CD14-positive monocyte (primary cell): ENCODE results near the gene NSFL1C. TPM values are rescaled to one million over a fixed set of nuclear protein-coding genes. Genes with fewer than 3 reads are reported as not detected.

Experiments
- DNase-seq, 3 donors: peaks; one replicate each; pipeline ENCODE4 v3.0.0-alpha.2; 2011 to 2022
- H2AFZ ChIP-seq: 2 replicates; pipeline ENCODE4 v1.6.0; 2012; ENCODE audit warnings: mild to moderate bottlenecking, low read depth, low read length, inconsistent platforms; ENCODE audit not compliant: insufficient read depth, poor library complexity, severe bottlenecking
- H3K27ac ChIP-seq, 2 donors: 1 replicate in 1 of 2; 2 replicates in 1 of 2; pipeline ENCODE4 v1.5.1; 2012 to 2013; ENCODE audit warnings: low read length in 2 of 2, control low read depth in 1 of 2, inconsistent platforms in 1 of 2, low read depth in 1 of 2, mild to moderate bottlenecking in 1 of 2
- H3K27me3 ChIP-seq, 2 donors: one replicate each; pipeline versions ENCODE4 v1.6.0 to v1.6.1; 2011 to 2013; ENCODE audit warnings: low read length in 2 of 2; ENCODE audit not compliant: control insufficient read depth in 2 of 2, insufficient read depth in 2 of 2
- H3K36me3 ChIP-seq, 2 donors: replicated peaks in 1 of 2; 1 replicate in 1 of 2; 2 replicates in 1 of 2; pipeline versions ENCODE4 v1.5.1 to v1.6.1; 2012 to 2013; ENCODE audit warnings: low read length in 2 of 2, control low read depth in 1 of 2, inconsistent platforms in 1 of 2, mild to moderate bottlenecking in 1 of 2; ENCODE audit not compliant: insufficient read depth in 2 of 2, control insufficient read depth in 1 of 2
- H3K4me1 ChIP-seq, 2 donors: 1 replicate in 1 of 2; 2 replicates in 1 of 2; pipeline versions ENCODE4 v1.5.1 to v1.6.1; 2012 to 2013; ENCODE audit warnings: low read length in 2 of 2, control low read depth in 1 of 2, inconsistent platforms in 1 of 2, mild to moderate bottlenecking in 1 of 2, moderate library complexity in 1 of 2; ENCODE audit not compliant: insufficient read depth in 2 of 2, control insufficient read depth in 1 of 2
- H3K4me2 ChIP-seq: replicated peaks from 2 replicates; pipeline ENCODE3; 2012; ENCODE audit warnings: low read length, moderate library complexity, mild to moderate bottlenecking; ENCODE audit not compliant: poor library complexity, severe bottlenecking; ENCODE audit errors: extremely low read depth
- H3K4me3 ChIP-seq, 3 experiments: fragments of 200-600 bp in 1 of 3; sonication (generic) in 1 of 3; replicated peaks in 1 of 3; 1 replicate in 2 of 3; 2 replicates in 1 of 3; pipeline ENCODE4 v1.5.1; 2011 to 2013; ENCODE audit warnings: low read length in 3 of 3, mild to moderate bottlenecking in 3 of 3, control low read depth in 2 of 3, low read depth in 2 of 3, inconsistent platforms in 1 of 3, moderate library complexity in 1 of 3
- H3K79me2 ChIP-seq: 2 replicates; pipeline ENCODE4 v1.6.0; 2012; ENCODE audit warnings: mild to moderate bottlenecking, control low read depth, inconsistent platforms, low read length, moderate library complexity; ENCODE audit not compliant: insufficient read depth
- H3K9ac ChIP-seq: 2 replicates; pipeline ENCODE4 v1.6.0; 2017; ENCODE audit warnings: low read length, mild to moderate bottlenecking; ENCODE audit not compliant: insufficient read depth, poor library complexity, severe bottlenecking
- H3K9me3 ChIP-seq, 2 donors: replicated peaks in 1 of 2; 1 replicate in 1 of 2; 2 replicates in 1 of 2; pipeline versions ENCODE4 v1.5.1 to v1.6.1; 2012 to 2013; ENCODE audit warnings: low read length in 2 of 2, control low read depth in 1 of 2; ENCODE audit not compliant: control insufficient read depth in 1 of 2, insufficient read depth in 1 of 2
- H4K20me1 ChIP-seq: 2 replicates; pipeline ENCODE4 v1.6.0; 2012; ENCODE audit warnings: mild to moderate bottlenecking, low read length, control low read depth, moderate library complexity; ENCODE audit not compliant: insufficient read depth
- H3K27ac Mint-ChIP-seq, 7 donors: one replicate each; pipeline ENCODE4 v1.8.0; 2020; ENCODE audit warnings: mild to moderate bottlenecking in 7 of 7, mixed read lengths in 7 of 7, moderate library complexity in 6 of 7, inconsistent platforms in 2 of 7
- H3K27me3 Mint-ChIP-seq, 3 donors: one replicate each; pipeline ENCODE4 v1.8.0; 2021 to 2022; ENCODE audit warnings: low read depth in 3 of 3, mild to moderate bottlenecking in 3 of 3, mixed read lengths in 3 of 3, moderate library complexity in 3 of 3, inconsistent platforms in 1 of 3
- H3K36me3 Mint-ChIP-seq, 2 donors: one replicate each; pipeline ENCODE4 v1.8.0; 2020; ENCODE audit warnings: mixed read lengths in 2 of 2, inconsistent platforms in 1 of 2, mild to moderate bottlenecking in 1 of 2
- H3K4me1 Mint-ChIP-seq: one replicate; pipeline ENCODE4 v1.8.0; 2020; ENCODE audit warnings: mild to moderate bottlenecking, mixed read lengths
- H3K4me3 Mint-ChIP-seq, 2 donors: one replicate each; pipeline ENCODE4 v1.8.0; 2020; ENCODE audit warnings: mild to moderate bottlenecking in 2 of 2, mixed read lengths in 2 of 2, moderate library complexity in 1 of 2
- H3K9me3 Mint-ChIP-seq, 7 donors: one replicate each; pipeline ENCODE4 v1.8.0; 2020 to 2022; ENCODE audit warnings: mixed read lengths in 7 of 7, mild to moderate bottlenecking in 6 of 7, moderate library complexity in 6 of 7, inconsistent platforms in 2 of 7
- CTCF ChIP-seq: fragments of 200-600 bp; IDR thresholded peaks from one replicate; pipeline ENCODE4 v1.8.0; 2022; ENCODE audit warnings: antibody characterized with exemption, mild to moderate bottlenecking
- WGBS: methylation state at CpG from one replicate; pipeline ENCODE4 v1.1.5; 2013; ENCODE audit warnings: missing lambda C conversion rate; ENCODE audit not compliant: insufficient coverage; 5-methylcytosine and 5-hydroxymethylcytosine counted together
- intact Hi-C, 2 donors: fragments of 100-400 bp; cut with micrococcal nuclease; formaldehyde crosslinking; loops; one replicate each; pipeline versions ENCODE4 v1.15.0 to v1.15.1; 2023
- polyA plus RNA-seq, 3 donors: library from polyadenylated mRNA; depleted of rRNA in 1 of 3; unstranded in 2 of 3; stranded (reverse) in 1 of 3; fragments of 300-500 nt in 2 of 3; fragments of >200 nt in 1 of 3; fragmentation: Illumina TruSeq in 2 of 3; gene quantifications; 1 replicate in 2 of 3; 2 replicates in 1 of 3; pipeline ENCODE4 v1.2.3, GENCODE V29; 2012 to 2021

The NSFL1C gene
- polyA plus RNA-seq, 3 donors, result 52.8 to 80.8 (median 56.8) TPM

- H3K9ac ChIP-seq, result no peak overlapping the region
- no peak overlapping the region for H3K4me3 ChIP-seq
- no peak overlapping the region for H3K27ac ChIP-seq
- no peaks in the 10 kb centered on the region for H3K9me3 ChIP-seq
- Mint-ChIP-seq H3K27ac (peak overlapping the region in 1 of 7 donors; percentile 6), H3K4me3 (no peak overlapping the region), H3K36me3 (no peaks in the 10 kb centered on the region), H3K9me3 (peaks cover 0 to 4% (median 0%) of the 10 kb centered on the region in 7 donors), H3K4me1 (peaks cover 7% of the 10 kb centered on the region), H3K27me3 (peaks cover 9 to 19% (median 14%) of the 10 kb centered on the region in 3 donors)
- H2AFZ ChIP-seq, result no peak overlapping the region
- H3K79me2 ChIP-seq, result no peaks in the 10 kb centered on the region
- H4K20me1 ChIP-seq, result no peaks in the 10 kb centered on the region
- TF ChIP-seq CTCF, result no peak
- intact Hi-C loops, result no loop called here
- 66% methylated on average over 3 of the region's 4 CpGs for WGBS
- H3K36me3 ChIP-seq, result no peaks in the 10 kb centered on the region
- H3K4me1 ChIP-seq, result peaks cover 0 to 6% of the 10 kb centered on the region in 2 donors
- H3K4me2 ChIP-seq, result no peak overlapping the region
- peaks cover 11 to 15% of the 10 kb centered on the region in 2 donors for H3K27me3 ChIP-seq
- DNase-seq, result no peak
These were observed 40.3 kb downstream of the NSFL1C start for GRCh38 chr20:1426231-1426849.

DNA sequence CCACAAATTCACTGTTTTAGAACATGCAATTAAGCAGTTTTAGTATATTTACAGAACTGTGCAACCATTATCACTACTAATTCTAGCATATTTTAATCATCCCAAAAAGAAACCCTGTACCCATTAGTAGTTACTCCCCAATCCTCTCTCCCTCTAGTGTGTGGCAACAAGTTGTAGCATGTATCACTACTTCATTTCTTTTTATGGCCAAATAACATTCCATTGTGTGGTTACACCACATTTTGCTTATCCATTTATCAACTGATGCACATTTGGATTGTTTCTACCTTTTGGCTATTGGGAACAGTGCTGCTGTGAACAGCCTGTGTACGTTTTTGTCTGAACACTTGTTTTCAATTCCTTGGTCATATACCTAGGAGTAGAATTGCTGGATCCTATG lies 42.3 kb downstream of the NSFL1C start:
- 100% methylated on average over 1 of the region's 1 CpG for WGBS
- H3K36me3 ChIP-seq, result no peaks in the 10 kb centered on the region
- H3K27me3 ChIP-seq, result peaks cover 2 to 9% of the 10 kb centered on the region in 2 donors
- no peak overlapping the region for H2AFZ ChIP-seq
- Mint-ChIP-seq H3K36me3 (no peaks in the 10 kb centered on the region), H3K27me3 (peaks cover 9 to 19% (median 14%) of the 10 kb centered on the region in 3 donors), H3K4me3 (no peak overlapping the region), H3K4me1 (peaks cover 7% of the 10 kb centered on the region), H3K27ac (no peak overlapping the region), H3K9me3 (peaks cover 2 to 14% (median 9%) of the 10 kb centered on the region in 7 donors)
- peaks cover 5 to 6% of the 10 kb centered on the region in 2 donors for H3K9me3 ChIP-seq
- no peaks in the 10 kb centered on the region for H3K79me2 ChIP-seq
- H3K4me1 ChIP-seq, result peaks cover 0 to 6% of the 10 kb centered on the region in 2 donors
- no peaks in the 10 kb centered on the region for H4K20me1 ChIP-seq
- H3K27ac ChIP-seq, result no peak overlapping the region
- H3K9ac ChIP-seq, result no peak overlapping the region
- no peak for DNase-seq
- no peak overlapping the region for H3K4me2 ChIP-seq
- no peak for TF ChIP-seq CTCF
- intact Hi-C loops, result no loop called here
- H3K4me3 ChIP-seq, result no peak overlapping the region
